NT2/D1 (cell line): ENCODE results near the gene RSAD1.

Source experiments
- DNase-seq: peaks from one replicate; pipeline ENCODE4 v3.0.0-alpha.2; 2011; ENCODE audit warnings: low read depth, low spot score
- H3K27me3 ChIP-seq: 2 replicates; pipeline ENCODE4 v1.6.0; 2011; ENCODE audit warnings: mild to moderate bottlenecking; ENCODE audit not compliant: insufficient read length, insufficient read depth
- H3K36me3 ChIP-seq: 2 replicates; pipeline ENCODE4 v1.6.1; 2011; ENCODE audit warnings: mild to moderate bottlenecking, low read length, mixed read lengths; ENCODE audit not compliant: insufficient read depth, insufficient read length
- H3K4me1 ChIP-seq: 2 replicates; pipeline ENCODE4 v1.5.1; 2011; ENCODE audit not compliant: insufficient read depth, insufficient read length
- H3K4me3 ChIP-seq: 2 replicates; pipeline ENCODE4 v1.5.1; 2011; ENCODE audit warnings: low read depth; ENCODE audit not compliant: insufficient read length
- H3K9ac ChIP-seq: 2 replicates; pipeline ENCODE4 v1.6.0; 2011; ENCODE audit warnings: low read depth; ENCODE audit not compliant: insufficient read length
- H3K9me3 ChIP-seq: 2 replicates; pipeline ENCODE4 v1.5.1; 2011; ENCODE audit warnings: mild to moderate bottlenecking, low read length; ENCODE audit not compliant: insufficient read depth
- SUZ12 ChIP-seq: IDR thresholded peaks from 2 replicates; pipeline ENCODE4 v1.6.1; 2011; ENCODE audit not compliant: insufficient read length, insufficient read depth; ENCODE audit errors: extremely low read depth
- YY1 ChIP-seq: IDR thresholded peaks from 2 replicates; pipeline ENCODE4 v1.6.1; 2011; ENCODE audit not compliant: insufficient read length, insufficient read depth
- ZNF274 ChIP-seq: IDR thresholded peaks from 2 replicates; pipeline ENCODE4 v1.6.1; 2011; ENCODE audit warnings: mild to moderate bottlenecking, low read depth, low read length

The RSAD1 gene

DNA sequence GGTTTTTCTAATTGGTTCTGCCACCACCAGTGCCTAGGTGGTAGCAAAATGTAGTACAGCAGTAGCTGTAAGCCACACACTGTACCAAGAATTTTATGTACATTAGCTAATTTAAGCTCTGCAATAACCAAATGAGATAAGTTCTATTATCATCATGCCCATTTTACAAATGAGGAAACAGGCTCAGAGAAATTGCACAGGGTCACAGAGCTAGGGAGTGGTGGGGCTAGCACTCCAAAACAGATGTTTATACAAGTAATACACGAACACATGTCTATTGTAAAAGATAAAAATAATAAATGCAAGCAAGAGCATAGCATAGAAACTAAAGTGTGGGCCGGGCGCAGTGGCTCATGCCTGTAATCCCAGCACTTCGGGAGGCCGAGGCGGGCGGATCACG, 13.6 kb downstream of the RSAD1 start:
- Histone ChIP-seq H3K4me1 (peaks cover 2% of the 10 kb centered on the region), H3K27me3 (no peaks in the 10 kb centered on the region), H3K36me3 (no peaks in the 10 kb centered on the region), H3K9me3 (no peaks in the 10 kb centered on the region), H3K4me3 (no peak overlapping the region), H3K9ac (no peak overlapping the region)
- DNase-seq, result no peak
- TF ChIP-seq SUZ12, result no peak
- TF ChIP-seq ZNF274, result no peak
- TF ChIP-seq YY1, result no peak

DNA sequence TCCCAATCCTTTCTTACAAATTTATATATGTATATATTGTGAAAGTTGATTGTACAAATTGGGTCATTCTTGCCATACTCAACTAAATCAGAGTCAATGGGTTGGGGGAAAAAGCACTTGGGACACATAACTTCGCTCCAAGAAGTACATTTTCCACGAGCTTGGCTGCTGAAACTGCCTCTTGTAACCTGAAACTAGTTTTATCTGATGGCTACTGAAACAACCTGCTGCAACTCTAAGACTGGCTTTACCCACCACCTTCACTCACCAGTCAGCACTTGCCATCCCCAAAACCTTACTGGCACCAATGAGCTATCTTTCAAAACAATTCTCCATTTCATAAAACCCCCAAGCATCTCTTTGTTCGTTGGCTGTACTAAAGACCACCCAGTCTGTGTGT, 15.1 kb downstream of the RSAD1 start:
- Histone ChIP-seq H3K9ac (no peak overlapping the region), H3K36me3 (no peaks in the 10 kb centered on the region), H3K4me1 (peaks cover 5% of the 10 kb centered on the region), H3K4me3 (no peak overlapping the region), H3K27me3 (no peaks in the 10 kb centered on the region), H3K9me3 (no peaks in the 10 kb centered on the region)
- no peak for DNase-seq
- TF ChIP-seq YY1 (no peak), ZNF274 (no peak), SUZ12 (no peak)

DNA sequence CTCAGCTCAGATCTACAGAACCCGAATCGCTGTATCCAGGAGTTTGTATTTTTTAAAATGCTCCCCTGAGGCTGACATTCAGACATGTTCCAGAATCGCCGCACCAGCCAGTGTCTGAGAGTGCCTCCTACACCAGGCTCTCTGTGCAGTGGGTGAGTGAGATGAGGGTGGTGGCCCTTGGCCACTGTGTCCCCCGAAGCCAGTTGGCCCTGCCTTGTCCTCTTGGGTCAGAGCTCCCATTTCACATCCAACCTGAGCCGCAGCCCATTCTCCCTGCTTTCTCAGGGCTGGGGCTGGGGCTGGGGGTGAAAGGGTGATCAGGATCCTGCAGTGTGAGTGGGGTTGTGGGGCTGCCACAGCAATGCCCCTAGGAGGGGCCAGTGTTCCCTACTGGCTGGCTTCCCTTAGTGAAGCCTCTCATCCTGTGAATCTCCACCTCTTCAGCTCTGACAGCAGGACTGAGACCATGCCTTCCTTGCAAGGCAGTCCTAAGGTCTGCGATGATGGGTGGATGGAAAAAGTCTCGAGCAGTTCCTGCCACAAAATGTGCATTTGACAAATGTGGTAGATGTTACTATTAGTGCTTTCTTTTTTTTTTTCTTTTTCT, 16.7 kb downstream of the RSAD1 start:
- DNase-seq, result no peak
- no peak overlapping the region for H3K9ac ChIP-seq
- no peaks in the 10 kb centered on the region for H3K27me3 ChIP-seq
- peaks cover 5% of the 10 kb centered on the region for H3K4me1 ChIP-seq
- H3K4me3 ChIP-seq, result no peak overlapping the region
- no peaks in the 10 kb centered on the region for H3K9me3 ChIP-seq
- TF ChIP-seq YY1 (no peak), SUZ12 (no peak), ZNF274 (no peak)
- no peaks in the 10 kb centered on the region for H3K36me3 ChIP-seq

DNA sequence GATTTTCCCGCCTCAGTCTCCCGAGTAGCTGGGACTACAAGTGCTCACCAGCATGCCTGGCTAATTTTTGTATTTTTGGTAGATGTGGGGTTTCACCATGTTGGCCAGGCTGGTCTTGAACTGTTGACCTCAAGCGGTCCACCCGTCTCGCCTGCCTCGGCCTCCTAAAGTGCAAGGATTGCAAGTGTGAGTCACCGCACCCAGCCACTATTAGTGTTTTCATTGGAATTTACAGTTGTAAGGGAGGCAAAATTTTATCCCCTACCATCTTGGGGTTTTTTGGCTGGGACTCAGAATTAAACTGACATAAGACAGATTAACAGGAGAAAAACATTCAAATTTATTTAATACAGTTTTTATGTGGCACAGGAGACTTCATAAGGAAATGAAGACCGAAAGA, 17.3 kb downstream of the RSAD1 start:
- H3K36me3 ChIP-seq, result no peaks in the 10 kb centered on the region
- TF ChIP-seq YY1, result no peak
- TF ChIP-seq SUZ12, result no peak
- no peak for TF ChIP-seq ZNF274
- H3K9ac ChIP-seq, result no peak overlapping the region
- no peak for DNase-seq
- H3K4me3 ChIP-seq, result no peak overlapping the region
- H3K4me1 ChIP-seq, result peaks cover 5% of the 10 kb centered on the region
- no peaks in the 10 kb centered on the region for H3K9me3 ChIP-seq
- no peaks in the 10 kb centered on the region for H3K27me3 ChIP-seq

- Histone ChIP-seq H3K27me3 (no peaks in the 10 kb centered on the region), H3K4me1 (peaks cover 10% of the 10 kb centered on the region), H3K36me3 (no peaks in the 10 kb centered on the region), H3K9ac (no peak overlapping the region), H3K4me3 (no peak overlapping the region), H3K9me3 (no peaks in the 10 kb centered on the region)
- no peak for DNase-seq
- no peak for TF ChIP-seq SUZ12
- TF ChIP-seq ZNF274, result no peak
- TF ChIP-seq YY1, result no peak
Observed at GRCh38 chr17:50498021-50498874, 19.6 kb downstream of the RSAD1 start.

DNA sequence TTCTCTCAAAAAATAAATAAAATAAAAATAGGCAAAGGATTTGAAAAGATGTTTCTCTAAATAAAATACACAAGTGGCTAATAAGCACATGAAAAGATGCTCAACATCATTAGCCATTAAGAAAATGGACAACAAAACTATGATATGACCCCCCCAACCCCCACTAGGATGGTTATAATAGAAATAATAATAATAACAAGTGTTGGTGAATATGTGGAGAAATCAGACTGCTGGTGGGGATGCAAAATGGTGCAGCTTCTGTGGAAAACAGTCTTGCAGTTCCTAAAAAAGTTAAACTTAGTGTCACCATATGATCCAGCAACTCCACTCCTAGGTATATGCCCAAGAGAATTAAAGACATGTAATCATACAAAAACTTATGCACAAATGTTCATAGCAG, 20.6 kb downstream of the RSAD1 start:
- no peaks in the 10 kb centered on the region for H3K9me3 ChIP-seq
- no peak overlapping the region for H3K9ac ChIP-seq
- no peak overlapping the region for H3K4me3 ChIP-seq
- peaks cover 10% of the 10 kb centered on the region for H3K4me1 ChIP-seq
- no peak for DNase-seq
- no peak for TF ChIP-seq SUZ12
- no peak for TF ChIP-seq ZNF274
- TF ChIP-seq YY1, result no peak
- no peaks in the 10 kb centered on the region for H3K27me3 ChIP-seq
- no peaks in the 10 kb centered on the region for H3K36me3 ChIP-seq

- Histone ChIP-seq H3K4me3 (no peak overlapping the region), H3K9ac (no peak overlapping the region)
- DNase-seq, result no peak
Observed at GRCh38 chr17:50499721-50500120, 21.1 kb downstream of the RSAD1 start.

More at GRCh38 chr17:50499721-50500120, 21.1 kb downstream of the RSAD1 start:
- TF ChIP-seq YY1 (no peak), ZNF274 (no peak)
- H3K27me3 ChIP-seq, result no peaks in the 10 kb centered on the region
- H3K4me1 ChIP-seq, result peaks cover 10% of the 10 kb centered on the region
- no peaks in the 10 kb centered on the region for H3K36me3 ChIP-seq
- H3K9me3 ChIP-seq, result no peaks in the 10 kb centered on the region
